ENCODE measurements around the gene HBS1L.

- TF ChIP-seq CTCF (IDR thresholded peaks at IDR 0.05) (no peak), POLR2A (IDR thresholded peaks at IDR 0.05) (no peak), EP300 (IDR thresholded peaks at IDR 0.05) (no peak)
Observed at GRCh38 chr6:135063926-135064325, 9.3 kb upstream of the HBS1L start.

Measured in ovary (tissue), 3 donors.